Adrenal gland (tissue), 12 donors: Measurements from ENCODE around the gene HS6ST2. TPM values are rescaled to one million over a fixed set of nuclear protein-coding genes. Genes with fewer than 3 reads are reported as not detected.

Experiments used
- DNase-seq, 7 donors: peaks; one replicate each; pipeline ENCODE4 v3.0.0-alpha.2; 2019 to 2020
- H3K27ac ChIP-seq, 5 donors: fragments of 200-600 bp; sonication (generic) in 4 of 5; 1 replicate in 3 of 5; 2 replicates in 2 of 5; pipeline versions ENCODE4 v1.5.1 to v1.8.0; 2016 to 2020; ENCODE audit warnings: mild to moderate bottlenecking in 1 of 5
- H3K27me3 ChIP-seq: fragments of 200-600 bp; 2 replicates; pipeline ENCODE4 v1.8.0; 2021
- H3K36me3 ChIP-seq, 2 donors: fragments of 200-600 bp; replicated peaks in 1 of 2; 1 replicate in 1 of 2; 2 replicates in 1 of 2; pipeline versions ENCODE4 v1.5.1 to v1.8.0; 2018 to 2022
- H3K4me1 ChIP-seq, 2 donors: fragments of 200-600 bp; replicated peaks in 1 of 2; 1 replicate in 1 of 2; 2 replicates in 1 of 2; pipeline versions ENCODE4 v1.5.1 to v1.8.0; 2018 to 2021
- H3K4me3 ChIP-seq, 4 donors: fragments of 200-600 bp; sonication (generic) in 3 of 4; one replicate each; pipeline ENCODE4 v1.5.1; 2016 to 2018
- H3K9me3 ChIP-seq, 3 donors: fragments of 200-600 bp; sonication (generic) in 1 of 3; replicated peaks in 1 of 3; 1 replicate in 2 of 3; 2 replicates in 1 of 3; pipeline versions ENCODE4 v1.5.1 to v1.8.0; 2016 to 2021
- CTCF ChIP-seq, 6 experiments: fragments of 450-650 bp in 4 of 6; fragments of 200-600 bp in 2 of 6; sonication (generic) in 1 of 6; IDR thresholded peaks; 1 replicate in 5 of 6; 2 replicates in 1 of 6; pipeline versions ENCODE4 v1.5.1 to v1.8.0; 2016 to 2021; ENCODE audit warnings: antibody characterized with exemption in 6 of 6, mild to moderate bottlenecking in 2 of 6, moderate library complexity in 1 of 6
- POLR2A ChIP-seq, 2 donors: fragments of 450-650 bp; IDR thresholded peaks; one replicate each; pipeline ENCODE4 v1.6.1; 2017; ENCODE audit warnings: antibody characterized with exemption in 2 of 2, mild to moderate bottlenecking in 2 of 2, moderate library complexity in 1 of 2
- WGBS, 4 donors: extraction: QIAGEN DNeasy Blood & Tissue Kit in 2 of 4; methylation state at CpG; one replicate each; pipeline versions ENCODE4 v1.1.5 to v1.1.7; 2013 to 2017; 5-methylcytosine and 5-hydroxymethylcytosine counted together
- intact Hi-C, 2 donors: fragments of 100-400 bp; cut with DNase I; formaldehyde crosslinking; loops; one replicate each; pipeline versions ENCODE4 v1.14.1 to v1.15.0; 2022 to 2023
- polyA plus RNA-seq, 3 donors: library from polyadenylated mRNA; stranded (reverse); fragments of 200-250 nt in 2 of 3; fragments of 350-450 nt in 1 of 3; fragmentation: Illumina TruSeq in 1 of 3; extraction: RNeasy Lipid Tissue Mini Kit (QIAGEN cat#74804) in 1 of 3; gene quantifications; one replicate each; pipeline ENCODE4 v1.2.3, GENCODE V29; 2013 to 2014
- small RNA-seq, 2 donors: library from RNA; depleted of rRNA; stranded (forward); fragments of <200 nt; gene quantifications; one replicate each; pipeline ENCODE3, GENCODE V24; 2016
- total RNA-seq, 9 donors: library from RNA; depleted of rRNA in 4 of 9; stranded (reverse); fragments of >200 nt in 4 of 9; fragments of 120-200 nt in 1 of 9; fragmentation: NEBNext Ultra II Directional in 1 of 9; extraction: Animal tissue kit (Norgen Biotek cat#: 25700) in 1 of 9; gene quantifications; one replicate each; pipeline versions ENCODE4 v1.1.0 to v1.2.4, GENCODE V29; 2013 to 2023
- donor health status: healthy with polysubstance abuse.
- donor health status: Bipolar disorder and iron deficiency.
- donor health status: DM: yes; HTN: yes; CAD: no.
- donor health status: DM: no; HTN: no; CAD: no.
- donor health status: DM: no; HTN: no; CAD: no.
- donor health status: DM: yes; HTN: yes; CAD: no.

The HS6ST2 gene
- total and polyA plus RNA-seq, 12 donors: 0.24 to 6.0 (median 1.3) TPM

GRCh38 chrX:132584936-132585335 is 373.5 kb downstream of the HS6ST2 start:
- WGBS, 4 donors: 87 to 95% (median 92%) methylated on average over 4 of the region's 4 CpGs
- Histone ChIP-seq H3K36me3 (no peaks in the 10 kb centered on the region), H3K4me3 (no peak overlapping the region), H3K9me3 (no peaks in the 10 kb centered on the region), H3K27me3 (peaks cover 15% of the 10 kb centered on the region), H3K27ac (no peak overlapping the region), H3K4me1 (no peaks in the 10 kb centered on the region)
- intact Hi-C loops: no loop called here
- no peak for DNase-seq
- TF ChIP-seq POLR2A (IDR thresholded peaks at IDR 0.05) (no peak), CTCF (IDR thresholded peaks at IDR 0.05) (no peak)

DNA sequence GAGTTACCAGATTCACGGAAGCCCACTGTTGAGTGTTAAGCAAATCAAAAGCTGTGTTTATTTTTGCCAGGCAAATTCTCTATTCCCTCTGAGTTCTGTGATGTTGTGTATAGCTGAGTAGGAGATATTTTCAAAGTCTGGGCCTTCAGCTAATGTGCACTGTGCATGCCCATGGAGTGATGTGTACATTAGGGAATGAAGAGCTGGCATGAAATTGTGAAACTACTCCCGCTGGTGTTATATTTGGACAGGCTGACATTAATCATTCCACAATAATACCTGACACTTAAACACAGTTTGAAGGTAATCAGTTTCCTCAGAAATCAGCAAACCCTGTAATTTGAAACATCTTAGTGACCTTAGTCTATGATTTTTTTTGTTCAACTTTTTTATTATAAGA is 381.5 kb downstream of the HS6ST2 start:
- Histone ChIP-seq H3K4me3 (no peak overlapping the region), H3K4me1 (no peaks in the 10 kb centered on the region), H3K27ac (no peak overlapping the region), H3K27me3 (peaks cover 17% of the 10 kb centered on the region), H3K36me3 (no peaks in the 10 kb centered on the region), H3K9me3 (no peaks in the 10 kb centered on the region)
- 39 to 61% (median 52%) methylated on average over 2 of the region's 2 CpGs for WGBS, 4 donors
- no peak for TF ChIP-seq POLR2A (IDR thresholded peaks at IDR 0.05)
- intact Hi-C loops: no loop called here
- no peak for DNase-seq

Small RNA genes lying within 50 kb of the gene (small RNA-seq; reads per million reads assigned to genes)
- 0.08 to 0.47 reads per million in 2 donors for gene RNU6-98P
- gene Z82205.1: 0 reads per million in 2 donors

Other genes with a start within 250 kb of the HS6ST2 start
- gene USP26, start 138.5 kb upstream of the HS6ST2 start, total RNA-seq: not detected
- gene USP26, start 138.5 kb upstream of the HS6ST2 start, polyA plus RNA-seq: not detected